Peyer's patch (tissue), 4 donors: ENCODE results near the gene CEACAM19.

Experiments used
- POLR2A ChIP-seq, 2 donors: fragments of 450-650 bp; IDR thresholded peaks; one replicate each; pipeline ENCODE4 v1.5.1; 2017; ENCODE audit warnings: antibody characterized with exemption in 2 of 2, mild to moderate bottlenecking in 2 of 2, moderate library complexity in 2 of 2
- TF ChIP-seq, protein P1 (sequence below), 6 experiments: fragments of 450-650 bp in 4 of 6; fragments of 200-600 bp in 2 of 6; sonication (generic) in 1 of 6; IDR thresholded peaks; one replicate each; pipeline ENCODE4 v1.5.1; 2017 to 2019; ENCODE audit warnings: antibody characterized with exemption in 6 of 6, mild to moderate bottlenecking in 3 of 6, moderate library complexity in 1 of 6

DNA sequence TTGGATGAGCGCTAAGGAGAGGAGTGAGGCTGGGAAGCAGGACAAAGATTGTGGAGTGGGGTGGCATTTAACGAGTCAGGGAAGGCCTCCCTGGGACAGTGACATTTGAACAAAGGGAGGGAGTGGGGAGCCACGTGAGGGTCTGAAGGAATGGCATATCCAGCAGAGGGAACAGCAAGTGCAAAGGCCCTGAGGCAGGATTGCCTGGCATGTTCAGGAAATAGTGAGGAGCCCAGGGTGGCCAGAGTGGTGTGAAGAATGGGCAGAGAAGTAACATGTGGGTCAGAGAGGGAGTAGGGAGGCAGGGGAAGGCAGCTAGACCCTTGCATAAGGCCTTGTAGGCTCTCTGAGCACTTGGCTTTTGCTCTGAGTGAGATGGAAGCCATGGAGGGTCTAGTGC, 42.5 kb upstream of the CEACAM19 start:
- TF ChIP-seq, protein P1, sequence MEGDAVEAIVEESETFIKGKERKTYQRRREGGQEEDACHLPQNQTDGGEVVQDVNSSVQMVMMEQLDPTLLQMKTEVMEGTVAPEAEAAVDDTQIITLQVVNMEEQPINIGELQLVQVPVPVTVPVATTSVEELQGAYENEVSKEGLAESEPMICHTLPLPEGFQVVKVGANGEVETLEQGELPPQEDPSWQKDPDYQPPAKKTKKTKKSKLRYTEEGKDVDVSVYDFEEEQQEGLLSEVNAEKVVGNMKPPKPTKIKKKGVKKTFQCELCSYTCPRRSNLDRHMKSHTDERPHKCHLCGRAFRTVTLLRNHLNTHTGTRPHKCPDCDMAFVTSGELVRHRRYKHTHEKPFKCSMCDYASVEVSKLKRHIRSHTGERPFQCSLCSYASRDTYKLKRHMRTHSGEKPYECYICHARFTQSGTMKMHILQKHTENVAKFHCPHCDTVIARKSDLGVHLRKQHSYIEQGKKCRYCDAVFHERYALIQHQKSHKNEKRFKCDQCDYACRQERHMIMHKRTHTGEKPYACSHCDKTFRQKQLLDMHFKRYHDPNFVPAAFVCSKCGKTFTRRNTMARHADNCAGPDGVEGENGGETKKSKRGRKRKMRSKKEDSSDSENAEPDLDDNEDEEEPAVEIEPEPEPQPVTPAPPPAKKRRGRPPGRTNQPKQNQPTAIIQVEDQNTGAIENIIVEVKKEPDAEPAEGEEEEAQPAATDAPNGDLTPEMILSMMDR (IDR thresholded peaks at IDR 0.05) = no peak
- no peak for TF ChIP-seq POLR2A (IDR thresholded peaks at IDR 0.05)
